MCF 10A (cell line): Measurements from ENCODE around the gene CSF2. TPM values are rescaled to one million over a fixed set of nuclear protein-coding genes. Genes with fewer than 3 reads are reported as not detected.

Experiments used
- BruUV-seq: library from RNA; stranded (reverse); fragments of 400-500 nt; replicated peaks from 2 replicates; lab custom pipeline; 2021; lab: Mats Ljungman, UMichigan
- CTCF ChIA-PET: fragments of 300-600 bp; sonication (Branson Sonifier 250); formaldehyde crosslinking; extraction: SDS; loops from one replicate; lab custom pipeline; 2021; ENCODE audit warnings: antibody characterized with exemption, inconsistent platforms; lab: Yijun Ruan, JAX
- POLR2A ChIA-PET: fragments of 300-600, 350-650 bp; sonication (Branson Sonifier 250); formaldehyde crosslinking; extraction: SDS; loops from one replicate; lab custom pipeline; 2020; ENCODE audit warnings: antibody characterized with exemption, inconsistent platforms; lab: Yijun Ruan, JAX
- DNase-seq: peaks from one replicate; pipeline ENCODE4 v3.0.0-alpha.2; 2018; ENCODE audit not compliant: unreplicated experiment
- H3K27ac Mint-ChIP-seq: one replicate; pipeline ENCODE4 v1.8.0; 2022; ENCODE audit warnings: mild to moderate bottlenecking, low read depth, mixed read lengths; ENCODE audit not compliant: unreplicated experiment
- H3K27me3 Mint-ChIP-seq: one replicate; pipeline ENCODE4 v1.8.0; 2022; ENCODE audit warnings: mixed read lengths; ENCODE audit not compliant: insufficient read depth, unreplicated experiment
- H3K36me3 Mint-ChIP-seq: one replicate; pipeline ENCODE4 v1.8.0; 2022; ENCODE audit warnings: mild to moderate bottlenecking, moderate library complexity, mixed read lengths; ENCODE audit not compliant: insufficient read depth, unreplicated experiment
- H3K4me1 Mint-ChIP-seq: one replicate; pipeline ENCODE4 v1.8.0; 2022; ENCODE audit warnings: mixed read lengths; ENCODE audit not compliant: insufficient read depth, unreplicated experiment
- H3K4me3 Mint-ChIP-seq: one replicate; pipeline ENCODE4 v1.8.0; 2022; ENCODE audit warnings: mild to moderate bottlenecking, moderate library complexity, mixed read lengths; ENCODE audit not compliant: unreplicated experiment
- H3K9me3 Mint-ChIP-seq: one replicate; pipeline ENCODE4 v1.8.0; 2022; ENCODE audit warnings: mixed read lengths; ENCODE audit not compliant: unreplicated experiment
- intact Hi-C: fragments of 100-400 bp; cut with micrococcal nuclease; formaldehyde crosslinking; loops from 2 replicates; pipeline ENCODE4 v1.14.1; 2022
- total RNA-seq: library from RNA; stranded (reverse); gene quantifications from 2 replicates; pipeline ENCODE4 v1.2.3, GENCODE V29; 2022
- TF ChIP-seq, protein P1 (sequence below): fragments of 200-600 bp; IDR thresholded peaks from one replicate; pipeline ENCODE4 v1.8.0; 2022; ENCODE audit warnings: antibody characterized with exemption, mild to moderate bottlenecking; ENCODE audit not compliant: unreplicated experiment

Gene CSF2
- total RNA-seq, 1 experiment from 2014 or later, result not detected

DNA sequence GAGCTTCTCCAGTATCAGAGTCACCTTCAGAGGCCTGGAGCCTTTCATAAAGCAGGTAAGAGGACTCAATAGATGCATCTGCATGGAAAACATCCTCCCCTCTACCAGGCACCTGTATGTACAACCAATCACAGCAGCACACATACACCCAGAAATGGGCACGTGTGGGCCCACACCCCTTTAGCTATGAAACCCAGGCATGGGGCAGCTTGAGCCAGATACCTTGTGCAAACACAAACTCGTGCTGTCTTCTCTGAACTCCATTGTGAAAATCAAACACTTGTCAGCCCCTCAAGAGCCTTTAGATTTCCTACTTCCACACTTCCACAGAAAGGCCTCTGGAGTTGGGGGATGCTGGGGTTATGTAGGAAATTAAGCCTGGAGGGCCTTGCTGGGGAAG is 1.1 kb upstream of the CSF2 start:
- H3K4me1 Mint-ChIP-seq, result peaks cover 25% of the 10 kb centered on the region
- BruUV-seq, result no TSS peak
- POLR2A ChIA-PET, result interaction anchor here (0.6 to 1.1 kb wide), 3 partner anchors 27 to 66 kb away, joined by 3 read pairs; no protein-coding TSS in a partner anchor
- TF ChIP-seq, protein P1, sequence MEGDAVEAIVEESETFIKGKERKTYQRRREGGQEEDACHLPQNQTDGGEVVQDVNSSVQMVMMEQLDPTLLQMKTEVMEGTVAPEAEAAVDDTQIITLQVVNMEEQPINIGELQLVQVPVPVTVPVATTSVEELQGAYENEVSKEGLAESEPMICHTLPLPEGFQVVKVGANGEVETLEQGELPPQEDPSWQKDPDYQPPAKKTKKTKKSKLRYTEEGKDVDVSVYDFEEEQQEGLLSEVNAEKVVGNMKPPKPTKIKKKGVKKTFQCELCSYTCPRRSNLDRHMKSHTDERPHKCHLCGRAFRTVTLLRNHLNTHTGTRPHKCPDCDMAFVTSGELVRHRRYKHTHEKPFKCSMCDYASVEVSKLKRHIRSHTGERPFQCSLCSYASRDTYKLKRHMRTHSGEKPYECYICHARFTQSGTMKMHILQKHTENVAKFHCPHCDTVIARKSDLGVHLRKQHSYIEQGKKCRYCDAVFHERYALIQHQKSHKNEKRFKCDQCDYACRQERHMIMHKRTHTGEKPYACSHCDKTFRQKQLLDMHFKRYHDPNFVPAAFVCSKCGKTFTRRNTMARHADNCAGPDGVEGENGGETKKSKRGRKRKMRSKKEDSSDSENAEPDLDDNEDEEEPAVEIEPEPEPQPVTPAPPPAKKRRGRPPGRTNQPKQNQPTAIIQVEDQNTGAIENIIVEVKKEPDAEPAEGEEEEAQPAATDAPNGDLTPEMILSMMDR, result no peak
- CTCF ChIA-PET, result interaction anchor here (0.6 to 4.3 kb wide), 9 partner anchors 7 to 338 kb away, joined by 3 to 35 read pairs (median 3); partner anchors contain the start of gene IL3
- H3K9me3 Mint-ChIP-seq, result no peaks in the 10 kb centered on the region
- no peak overlapping the region for H3K27ac Mint-ChIP-seq
- intact Hi-C loops, result loop anchor here (2.0 kb wide), 1 partner anchor 22 kb away; no protein-coding TSS in a partner anchor
- H3K36me3 Mint-ChIP-seq, result no peaks in the 10 kb centered on the region
- no peak overlapping the region for H3K4me3 Mint-ChIP-seq
- DNase-seq, result no peak
- no peaks in the 10 kb centered on the region for H3K27me3 Mint-ChIP-seq

DNA sequence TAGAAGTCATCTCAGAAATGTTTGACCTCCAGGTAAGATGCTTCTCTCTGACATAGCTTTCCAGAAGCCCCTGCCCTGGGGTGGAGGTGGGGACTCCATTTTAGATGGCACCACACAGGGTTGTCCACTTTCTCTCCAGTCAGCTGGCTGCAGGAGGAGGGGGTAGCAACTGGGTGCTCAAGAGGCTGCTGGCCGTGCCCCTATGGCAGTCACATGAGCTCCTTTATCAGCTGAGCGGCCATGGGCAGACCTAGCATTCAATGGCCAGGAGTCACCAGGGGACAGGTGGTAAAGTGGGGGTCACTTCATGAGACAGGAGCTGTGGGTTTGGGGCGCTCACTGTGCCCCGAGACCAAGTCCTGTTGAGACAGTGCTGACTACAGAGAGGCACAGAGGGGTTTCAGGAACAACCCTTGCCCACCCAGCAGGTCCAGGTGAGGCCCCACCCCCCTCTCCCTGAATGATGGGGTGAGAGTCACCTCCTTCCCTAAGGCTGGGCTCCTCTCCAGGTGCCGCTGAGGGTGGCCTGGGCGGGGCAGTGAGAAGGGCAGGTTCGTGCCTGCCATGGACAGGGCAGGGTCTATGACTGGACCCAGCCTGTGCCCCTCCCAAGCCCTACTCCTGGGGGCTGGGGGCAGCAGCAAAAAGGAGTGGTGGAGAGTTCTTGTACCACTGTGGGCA is 642 bp downstream of the CSF2 start:
- TF ChIP-seq, protein P1, result no peak
- no peaks in the 10 kb centered on the region for H3K27me3 Mint-ChIP-seq
- no peaks in the 10 kb centered on the region for H3K9me3 Mint-ChIP-seq
- CTCF ChIA-PET, result interaction anchor here (0.9 to 4.3 kb wide), 7 partner anchors 9 to 164 kb away, joined by 3 to 35 read pairs (median 4); no protein-coding TSS in a partner anchor
- H3K4me3 Mint-ChIP-seq, result peak overlapping the region; percentile 35
- peaks cover 25% of the 10 kb centered on the region for H3K4me1 Mint-ChIP-seq
- no peaks in the 10 kb centered on the region for H3K36me3 Mint-ChIP-seq
- no peak overlapping the region for H3K27ac Mint-ChIP-seq
- DNase-seq, result peak; percentile 78
- no TSS peak for BruUV-seq
- intact Hi-C loops, result no loop called here
- POLR2A ChIA-PET, result interaction anchor here (1.2 to 1.3 kb wide), 2 partner anchors 15 to 277 kb away, joined by 3 read pairs; partner anchors contain the start of gene FNIP1

DNA sequence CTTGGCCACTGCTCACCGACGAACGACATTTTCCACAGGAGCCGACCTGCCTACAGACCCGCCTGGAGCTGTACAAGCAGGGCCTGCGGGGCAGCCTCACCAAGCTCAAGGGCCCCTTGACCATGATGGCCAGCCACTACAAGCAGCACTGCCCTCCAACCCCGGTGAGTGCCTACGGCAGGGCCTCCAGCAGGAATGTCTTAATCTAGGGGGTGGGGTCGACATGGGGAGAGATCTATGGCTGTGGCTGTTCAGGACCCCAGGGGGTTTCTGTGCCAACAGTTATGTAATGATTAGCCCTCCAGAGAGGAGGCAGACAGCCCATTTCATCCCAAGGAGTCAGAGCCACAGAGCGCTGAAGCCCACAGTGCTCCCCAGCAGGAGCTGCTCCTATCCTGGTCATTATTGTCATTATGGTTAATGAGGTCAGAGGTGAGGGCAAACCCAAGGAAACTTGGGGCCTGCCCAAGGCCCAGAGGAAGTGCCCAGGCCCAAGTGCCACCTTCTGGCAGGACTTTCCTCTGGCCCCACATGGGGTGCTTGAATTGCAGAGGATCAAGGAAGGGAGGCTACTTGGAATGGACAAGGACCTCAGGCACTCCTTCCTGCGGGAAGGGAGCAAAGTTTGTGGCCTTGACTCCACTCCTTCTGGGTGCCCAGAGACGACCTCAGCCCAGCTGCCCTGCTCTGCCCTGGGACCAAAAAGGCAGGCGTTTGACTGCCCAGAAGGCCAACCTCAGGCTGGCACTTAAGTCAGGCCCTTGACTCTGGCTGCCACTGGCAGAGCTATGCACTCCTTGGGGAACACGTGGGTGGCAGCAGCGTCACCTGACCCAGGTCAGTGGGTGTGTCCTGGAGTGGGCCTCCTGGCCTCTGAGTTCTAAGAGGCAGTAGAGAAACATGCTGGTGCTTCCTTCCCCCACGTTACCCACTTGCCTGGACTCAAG is 1.5 kb downstream of the CSF2 start:
- no TSS peak for BruUV-seq
- TF ChIP-seq, protein P1, result no peak
- peaks cover 25% of the 10 kb centered on the region for H3K4me1 Mint-ChIP-seq
- H3K27ac Mint-ChIP-seq, result no peak overlapping the region
- ChIA-PET POLR2A (interaction anchor here (1.3 kb wide), 1 partner anchor 278 kb away, joined by 3 read pairs; the partner anchor contains the start of gene FNIP1), CTCF (interaction anchor here (0.7 to 4.3 kb wide), 6 partner anchors 10 to 163 kb away, joined by 3 to 35 read pairs (median 8); no protein-coding TSS in a partner anchor)
- no peak overlapping the region for H3K4me3 Mint-ChIP-seq
- intact Hi-C loops, result loop anchor here (1.0 kb wide), 1 partner anchor 27 kb away; no protein-coding TSS in a partner anchor
- no peaks in the 10 kb centered on the region for H3K9me3 Mint-ChIP-seq
- H3K27me3 Mint-ChIP-seq, result no peaks in the 10 kb centered on the region
- no peaks in the 10 kb centered on the region for H3K36me3 Mint-ChIP-seq
- DNase-seq, result peak; percentile 42
